Immature natural killer cell (primary cell): ENCODE results near the gene UPK3A. TPM values are rescaled to one million over a fixed set of nuclear protein-coding genes. Genes with fewer than 3 reads are reported as not detected.

Experiments used
- DNase-seq, 3 donors: peaks; one replicate each; pipeline ENCODE4 v3.0.0; 2022; ENCODE audit warnings: mixed read lengths in 1 of 3
- H3K27ac Mint-ChIP-seq, 6 donors: one replicate each; pipeline ENCODE4 v1.8.0; 2020; ENCODE audit warnings: mixed read lengths in 6 of 6, mild to moderate bottlenecking in 5 of 6, inconsistent platforms in 4 of 6, moderate library complexity in 3 of 6
- H3K27me3 Mint-ChIP-seq, 3 donors: one replicate each; pipeline ENCODE4 v1.8.0; 2020 to 2021; ENCODE audit warnings: low read depth in 3 of 3, mild to moderate bottlenecking in 3 of 3, mixed read lengths in 3 of 3, moderate library complexity in 3 of 3, inconsistent platforms in 1 of 3
- H3K36me3 Mint-ChIP-seq, 3 donors: one replicate each; pipeline ENCODE4 v1.8.0; 2020; ENCODE audit warnings: mixed read lengths in 3 of 3, inconsistent platforms in 2 of 3, mild to moderate bottlenecking in 2 of 3
- H3K4me1 Mint-ChIP-seq, 2 donors: one replicate each; pipeline ENCODE4 v1.8.0; 2020; ENCODE audit warnings: inconsistent platforms in 2 of 2, mild to moderate bottlenecking in 2 of 2, mixed read lengths in 2 of 2, moderate library complexity in 1 of 2
- H3K4me3 Mint-ChIP-seq, 5 donors: one replicate each; pipeline ENCODE4 v1.8.0; 2020; ENCODE audit warnings: mild to moderate bottlenecking in 5 of 5, mixed read lengths in 5 of 5, inconsistent platforms in 3 of 5, moderate library complexity in 3 of 5
- H3K9me3 Mint-ChIP-seq, 6 donors: one replicate each; pipeline ENCODE4 v1.8.0; 2020; ENCODE audit warnings: mild to moderate bottlenecking in 6 of 6, mixed read lengths in 6 of 6, inconsistent platforms in 4 of 6, moderate library complexity in 3 of 6
- polyA plus RNA-seq, 3 donors: library from polyadenylated mRNA; unstranded; fragments of 300-500 nt; fragmentation: Illumina TruSeq; gene quantifications; one replicate each; pipeline ENCODE4 v1.2.3, GENCODE V29; 2021

Gene UPK3A
- polyA plus RNA-seq, 3 donors from 2014 or later: 2.7 to 6.4 TPM; not detected in 1

- no peaks in the 10 kb centered on the region for H3K36me3 Mint-ChIP-seq
- peaks cover 6 to 14% (median 11%) of the 10 kb centered on the region in 3 donors for H3K27me3 Mint-ChIP-seq
- H3K4me1 Mint-ChIP-seq: peaks cover 22 to 28% of the 10 kb centered on the region in 2 donors
- H3K4me3 Mint-ChIP-seq: no peak overlapping the region
- no peak for DNase-seq
- H3K9me3 Mint-ChIP-seq: no peaks in the 10 kb centered on the region
- H3K27ac Mint-ChIP-seq: peak overlapping the region in 4 of 6 donors; percentile 49 to 73 (median 54)
These were observed 27.7 kb downstream of the UPK3A start for GRCh38 chr22:45312415-45312814.

- H3K9me3 Mint-ChIP-seq: no peaks in the 10 kb centered on the region
- H3K27ac Mint-ChIP-seq: peak overlapping the region in 4 of 6 donors; percentile 49 to 73 (median 54)
- H3K4me1 Mint-ChIP-seq: peaks cover 26 to 32% of the 10 kb centered on the region in 2 donors
- no peak for DNase-seq
- no peaks in the 10 kb centered on the region for H3K36me3 Mint-ChIP-seq
- H3K4me3 Mint-ChIP-seq: no peak overlapping the region
- peaks cover 6 to 15% (median 11%) of the 10 kb centered on the region in 3 donors for H3K27me3 Mint-ChIP-seq
These were observed 28.1 kb downstream of the UPK3A start for GRCh38 chr22:45312856-45313255.

- H3K36me3 Mint-ChIP-seq: no peaks in the 10 kb centered on the region
- peaks cover 32 to 38% of the 10 kb centered on the region in 2 donors for H3K4me1 Mint-ChIP-seq
- peak overlapping the region in 2 of 6 donors; percentile 29 to 47 for H3K27ac Mint-ChIP-seq
- H3K27me3 Mint-ChIP-seq: peaks cover 10 to 20% (median 12%) of the 10 kb centered on the region in 3 donors
- no peaks in the 10 kb centered on the region for H3K9me3 Mint-ChIP-seq
- no peak for DNase-seq
- H3K4me3 Mint-ChIP-seq: no peak overlapping the region
These were observed 29.4 kb downstream of the UPK3A start for GRCh38 chr22:45314054-45314721.

- Mint-ChIP-seq H3K4me3 (no peak overlapping the region), H3K36me3 (no peaks in the 10 kb centered on the region), H3K27me3 (peaks cover 9 to 21% (median 11%) of the 10 kb centered on the region in 3 donors), H3K4me1 (peaks cover 34 to 41% of the 10 kb centered on the region in 2 donors), H3K27ac (peak overlapping the region in 1 of 6 donors; percentile 27), H3K9me3 (no peaks in the 10 kb centered on the region)
- DNase-seq: no peak
These were observed 30.0 kb downstream of the UPK3A start for GRCh38 chr22:45314786-45315185.

GRCh38 chr22:45316796-45317526, 32.2 kb downstream of the UPK3A start:
- Mint-ChIP-seq H3K27me3 (peaks cover 6 to 18% (median 11%) of the 10 kb centered on the region in 3 donors), H3K9me3 (no peaks in the 10 kb centered on the region), H3K4me3 (peak overlapping the region in 1 of 5 donors; percentile 40), H3K27ac (peak overlapping the region; percentile 28 to 99 (median 98)), H3K4me1 (peaks cover 29 to 34% of the 10 kb centered on the region in 2 donors), H3K36me3 (no peaks in the 10 kb centered on the region)
- DNase-seq: no peak

- Mint-ChIP-seq H3K27ac (peak overlapping the region; percentile 97 to 100 (median 99)), H3K27me3 (peaks cover 6 to 18% (median 11%) of the 10 kb centered on the region in 3 donors), H3K4me1 (peaks cover 29 to 34% of the 10 kb centered on the region in 2 donors), H3K36me3 (peaks cover 0 to 4% (median 0%) of the 10 kb centered on the region in 3 donors), H3K9me3 (no peaks in the 10 kb centered on the region), H3K4me3 (peak overlapping the region; percentile 70 to 87 (median 81))
- DNase-seq: peak in 1 of 3 donors; percentile 12
These were observed 32.9 kb downstream of the UPK3A start for GRCh38 chr22:45317551-45318167.

GRCh38 chr22:45318168-45318557, 33.4 kb downstream of the UPK3A start:
- Mint-ChIP-seq H3K36me3 (peaks cover 0 to 6% (median under 1%) of the 10 kb centered on the region in 3 donors), H3K4me3 (peak overlapping the region; percentile 70 to 87 (median 81)), H3K9me3 (no peaks in the 10 kb centered on the region), H3K27ac (peak overlapping the region; percentile 97 to 100 (median 99)), H3K4me1 (peaks cover 29 to 34% of the 10 kb centered on the region in 2 donors), H3K27me3 (peaks cover 6 to 18% (median 11%) of the 10 kb centered on the region in 3 donors)
- peak; percentile 84 to 90 (median 86) for DNase-seq

- Mint-ChIP-seq H3K4me1 (peaks cover 29 to 34% of the 10 kb centered on the region in 2 donors), H3K9me3 (no peaks in the 10 kb centered on the region), H3K27me3 (peaks cover 6 to 18% (median 11%) of the 10 kb centered on the region in 3 donors), H3K36me3 (peaks cover 3 to 12% (median 7%) of the 10 kb centered on the region in 3 donors), H3K27ac (peak overlapping the region; percentile 97 to 100 (median 99)), H3K4me3 (peak overlapping the region; percentile 70 to 87 (median 81))
- DNase-seq: peak; percentile 81 to 85 (median 83)
These were observed 34.0 kb downstream of the UPK3A start for GRCh38 chr22:45318558-45319323.

- Mint-ChIP-seq H3K27me3 (peaks cover 6 to 18% (median 11%) of the 10 kb centered on the region in 3 donors), H3K36me3 (peaks cover 7 to 18% (median 11%) of the 10 kb centered on the region in 3 donors), H3K9me3 (no peaks in the 10 kb centered on the region), H3K27ac (peak overlapping the region; percentile 97 to 100 (median 99)), H3K4me3 (peak overlapping the region; percentile 70 to 87 (median 81)), H3K4me1 (peaks cover 29 to 34% of the 10 kb centered on the region in 2 donors)
- no peak for DNase-seq
These were observed 34.6 kb downstream of the UPK3A start for GRCh38 chr22:45319324-45319685.

- Mint-ChIP-seq H3K9me3 (no peaks in the 10 kb centered on the region), H3K4me1 (peaks cover 29 to 34% of the 10 kb centered on the region in 2 donors), H3K4me3 (peak overlapping the region in 1 of 5 donors; percentile 45), H3K36me3 (peaks cover 7 to 24% (median 18%) of the 10 kb centered on the region in 3 donors), H3K27me3 (peaks cover 8 to 18% (median 11%) of the 10 kb centered on the region in 3 donors), H3K27ac (peak overlapping the region; percentile 97 to 100 (median 99))
- no peak for DNase-seq
These were observed 35.7 kb downstream of the UPK3A start for GRCh38 chr22:45320357-45320976.

- Mint-ChIP-seq H3K27ac (peak overlapping the region in 2 of 6 donors; percentile 31 to 65), H3K27me3 (peaks cover 10 to 20% (median 13%) of the 10 kb centered on the region in 3 donors), H3K4me1 (peaks cover 29 to 33% of the 10 kb centered on the region in 2 donors), H3K4me3 (no peak overlapping the region), H3K36me3 (peaks cover 7 to 27% (median 22%) of the 10 kb centered on the region in 3 donors), H3K9me3 (no peaks in the 10 kb centered on the region)
- DNase-seq: no peak
These were observed 37.1 kb downstream of the UPK3A start for GRCh38 chr22:45321827-45322226.

- no peak overlapping the region for H3K4me3 Mint-ChIP-seq
- peaks cover 22 to 24% of the 10 kb centered on the region in 2 donors for H3K4me1 Mint-ChIP-seq
- no peaks in the 10 kb centered on the region for H3K9me3 Mint-ChIP-seq
- H3K27me3 Mint-ChIP-seq: peaks cover 10 to 17% (median 13%) of the 10 kb centered on the region in 3 donors
- H3K27ac Mint-ChIP-seq: no peak overlapping the region
- H3K36me3 Mint-ChIP-seq: peaks cover 7 to 31% (median 22%) of the 10 kb centered on the region in 3 donors
- no peak for DNase-seq
These were observed 38.2 kb downstream of the UPK3A start for GRCh38 chr22:45322873-45323525.
